Testis (tissue), 3 donors: ENCODE data around the gene TREH. TPM values are rescaled to one million over a fixed set of nuclear protein-coding genes. Genes with fewer than 3 reads are reported as not detected.

Experiments
- DNase-seq: peaks from one replicate; pipeline ENCODE4 v3.0.0-alpha.2; 2019
- H3K27ac ChIP-seq, 2 donors: fragments of 200-600 bp; sonication (generic); one replicate each; pipeline ENCODE4 v1.5.1; 2019
- H3K27me3 ChIP-seq: fragments of 200-600 bp; sonication (generic); one replicate; pipeline ENCODE4 v1.5.1; 2019
- H3K36me3 ChIP-seq: fragments of 200-600 bp; sonication (generic); one replicate; pipeline ENCODE4 v1.5.1; 2017; ENCODE audit warnings: low read depth; ENCODE audit errors: missing control alignments
- H3K4me1 ChIP-seq: fragments of 200-600 bp; sonication (generic); one replicate; pipeline ENCODE4 v1.5.1; 2019
- H3K4me3 ChIP-seq, 2 donors: fragments of 200-600 bp; sonication (generic); one replicate each; pipeline ENCODE4 v1.5.1; 2017 to 2019
- H3K9me3 ChIP-seq: fragments of 200-600 bp; sonication (generic); one replicate; pipeline ENCODE4 v1.5.1; 2017
- POLR2A ChIP-seq: fragments of 450-650 bp; IDR thresholded peaks from one replicate; pipeline ENCODE4 v1.6.1; 2017; ENCODE audit warnings: antibody characterized with exemption, mild to moderate bottlenecking, moderate library complexity
- WGBS, 2 donors: methylation state at CpG; one replicate each; pipeline ENCODE4 v1.1.5; 2018; 5-methylcytosine and 5-hydroxymethylcytosine counted together
- intact Hi-C: fragments of 100-400 bp; cut with DNase I; formaldehyde crosslinking; loops from one replicate; pipeline ENCODE4 v1.15.1; 2023; ENCODE audit warnings: low total_unique reads
- polyA plus RNA-seq: library from polyadenylated mRNA; stranded (reverse); fragments of 350-450 nt; fragmentation: Illumina TruSeq; extraction: RNeasy Lipid Tissue Mini Kit (QIAGEN cat#74804); gene quantifications from one replicate; pipeline ENCODE4 v1.2.3, GENCODE V29; 2014; ENCODE audit warnings: low read depth, low replicate concordance; ENCODE audit not compliant: insufficient read depth
- total RNA-seq, 2 donors: library from RNA; depleted of rRNA; stranded (reverse); fragments of >200 nt; gene quantifications; one replicate each; pipeline ENCODE4 v1.2.3, GENCODE V29; 2016
- TF ChIP-seq, protein P1 (sequence below), 3 experiments: fragments of 450-650 bp in 2 of 3; fragments of 200-600 bp in 1 of 3; sonication (generic) in 1 of 3; IDR thresholded peaks; one replicate each; pipeline ENCODE4 v1.5.1; 2016 to 2019; ENCODE audit warnings: antibody characterized with exemption in 3 of 3, mild to moderate bottlenecking in 2 of 3, moderate library complexity in 1 of 3

The TREH gene
- total and polyA plus RNA-seq, 3 donors from 2014 or later, result 0.62 to 4.0 (median 1.7) TPM

DNA sequence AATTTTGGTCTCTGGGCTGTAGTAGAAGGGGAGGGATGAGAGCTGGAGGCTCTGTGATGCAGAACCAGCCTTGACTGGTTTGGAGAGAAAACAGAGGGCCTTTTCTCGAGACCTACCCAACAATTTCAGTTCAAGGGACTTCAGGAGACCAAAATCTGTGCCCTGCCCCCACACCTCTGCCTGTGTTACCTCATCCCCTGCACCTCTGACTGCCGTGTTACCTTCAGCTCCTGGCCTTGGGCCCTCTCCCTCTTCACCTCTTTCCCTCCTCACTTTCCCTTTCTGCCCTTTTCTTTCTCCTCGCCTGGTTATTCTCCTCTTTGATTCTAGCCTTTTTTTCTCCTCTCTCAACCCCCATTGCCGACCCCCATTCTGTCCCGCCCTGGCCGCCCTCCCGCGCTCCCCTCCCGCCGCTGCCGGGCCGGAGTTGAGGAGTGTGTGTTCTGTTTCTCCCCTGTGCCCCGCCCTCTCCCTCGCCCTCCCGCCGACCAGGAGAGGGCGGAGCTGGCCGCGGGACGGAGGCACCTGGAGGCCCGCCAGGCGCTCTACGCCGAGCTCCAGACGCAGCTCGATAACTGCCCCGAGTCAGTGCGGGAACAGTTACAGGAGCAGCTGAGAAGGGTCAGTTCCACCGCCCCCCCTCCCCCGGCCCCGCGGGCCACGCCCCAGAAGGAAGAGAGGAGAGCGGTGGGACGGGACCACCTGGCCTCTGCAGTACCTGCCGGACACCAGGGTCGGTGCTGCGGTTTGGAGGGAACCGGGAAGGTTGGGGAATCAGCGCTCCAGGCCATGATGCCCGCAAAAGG lies 44.8 kb downstream of the TREH start:
- Histone ChIP-seq H3K4me1 (peaks cover 20% of the 10 kb centered on the region), H3K9me3 (no peaks in the 10 kb centered on the region), H3K4me3 (peak overlapping the region; percentile 40 to 54), H3K36me3 (no peaks in the 10 kb centered on the region), H3K27me3 (no peaks in the 10 kb centered on the region), H3K27ac (peak overlapping the region; percentile 28 to 87)
- peak; percentile 88 for DNase-seq
- intact Hi-C loops, result no loop called here
- WGBS, 2 donors, result 5 to 11% methylated on average over 35 to 41 of the region's 41 CpGs
- TF ChIP-seq, protein P1, sequence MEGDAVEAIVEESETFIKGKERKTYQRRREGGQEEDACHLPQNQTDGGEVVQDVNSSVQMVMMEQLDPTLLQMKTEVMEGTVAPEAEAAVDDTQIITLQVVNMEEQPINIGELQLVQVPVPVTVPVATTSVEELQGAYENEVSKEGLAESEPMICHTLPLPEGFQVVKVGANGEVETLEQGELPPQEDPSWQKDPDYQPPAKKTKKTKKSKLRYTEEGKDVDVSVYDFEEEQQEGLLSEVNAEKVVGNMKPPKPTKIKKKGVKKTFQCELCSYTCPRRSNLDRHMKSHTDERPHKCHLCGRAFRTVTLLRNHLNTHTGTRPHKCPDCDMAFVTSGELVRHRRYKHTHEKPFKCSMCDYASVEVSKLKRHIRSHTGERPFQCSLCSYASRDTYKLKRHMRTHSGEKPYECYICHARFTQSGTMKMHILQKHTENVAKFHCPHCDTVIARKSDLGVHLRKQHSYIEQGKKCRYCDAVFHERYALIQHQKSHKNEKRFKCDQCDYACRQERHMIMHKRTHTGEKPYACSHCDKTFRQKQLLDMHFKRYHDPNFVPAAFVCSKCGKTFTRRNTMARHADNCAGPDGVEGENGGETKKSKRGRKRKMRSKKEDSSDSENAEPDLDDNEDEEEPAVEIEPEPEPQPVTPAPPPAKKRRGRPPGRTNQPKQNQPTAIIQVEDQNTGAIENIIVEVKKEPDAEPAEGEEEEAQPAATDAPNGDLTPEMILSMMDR (IDR thresholded peaks at IDR 0.05), result peak in 1 of 3 experiments; percentile 16
- no peak for TF ChIP-seq POLR2A

DNA sequence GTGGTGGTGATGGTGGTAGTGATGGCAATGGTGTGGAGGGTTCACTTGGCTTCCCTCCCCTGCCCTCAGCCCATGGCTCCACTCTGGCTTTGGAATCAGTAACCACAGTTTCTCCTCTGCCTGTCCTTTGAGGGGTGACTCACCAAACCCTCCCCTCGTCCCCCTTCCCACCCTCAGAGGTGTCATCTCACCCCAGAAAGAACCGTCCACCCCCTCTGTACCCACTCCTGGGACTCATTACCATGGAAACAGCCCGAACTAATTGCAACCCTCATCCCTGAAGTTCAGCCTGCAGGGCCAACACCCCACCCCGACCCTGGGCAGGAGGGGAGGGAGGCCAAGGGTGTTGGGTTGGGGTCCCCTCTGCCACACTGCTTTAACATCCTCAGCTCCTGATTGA lies 45.5 kb downstream of the TREH start:
- no peak for TF ChIP-seq POLR2A
- TF ChIP-seq, protein P1 (IDR thresholded peaks at IDR 0.05), result no peak
- H3K27me3 ChIP-seq, result no peaks in the 10 kb centered on the region
- H3K4me1 ChIP-seq, result peaks cover 20% of the 10 kb centered on the region
- H3K36me3 ChIP-seq, result no peaks in the 10 kb centered on the region
- no peak overlapping the region for H3K4me3 ChIP-seq
- DNase-seq, result no peak
- intact Hi-C loops, result no loop called here
- H3K27ac ChIP-seq, result peak overlapping the region; percentile 28 to 87
- WGBS, 2 donors, result 51 to 80% methylated on average over 3 to 4 of the region's 4 CpGs
- no peaks in the 10 kb centered on the region for H3K9me3 ChIP-seq

DNA sequence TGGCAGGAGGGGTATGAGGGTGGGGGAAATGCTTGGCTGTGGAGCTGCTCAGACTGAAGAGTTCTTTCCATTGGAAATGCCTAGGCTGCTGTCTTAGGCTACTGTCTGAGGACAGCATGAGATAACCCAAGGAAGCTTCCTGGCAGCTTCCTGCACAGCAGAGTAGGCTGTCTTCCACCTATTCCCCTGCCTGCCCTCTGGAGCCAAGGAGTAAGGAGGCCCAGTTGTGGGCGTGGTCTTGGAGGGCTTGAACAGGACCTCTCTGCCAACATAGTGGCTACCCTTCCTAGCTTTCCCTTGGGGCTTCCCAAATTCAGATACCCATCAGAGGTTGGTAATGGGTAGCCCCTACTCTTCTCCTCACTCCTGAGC lies 46.1 kb downstream of the TREH start:
- intact Hi-C loops, result no loop called here

DNA sequence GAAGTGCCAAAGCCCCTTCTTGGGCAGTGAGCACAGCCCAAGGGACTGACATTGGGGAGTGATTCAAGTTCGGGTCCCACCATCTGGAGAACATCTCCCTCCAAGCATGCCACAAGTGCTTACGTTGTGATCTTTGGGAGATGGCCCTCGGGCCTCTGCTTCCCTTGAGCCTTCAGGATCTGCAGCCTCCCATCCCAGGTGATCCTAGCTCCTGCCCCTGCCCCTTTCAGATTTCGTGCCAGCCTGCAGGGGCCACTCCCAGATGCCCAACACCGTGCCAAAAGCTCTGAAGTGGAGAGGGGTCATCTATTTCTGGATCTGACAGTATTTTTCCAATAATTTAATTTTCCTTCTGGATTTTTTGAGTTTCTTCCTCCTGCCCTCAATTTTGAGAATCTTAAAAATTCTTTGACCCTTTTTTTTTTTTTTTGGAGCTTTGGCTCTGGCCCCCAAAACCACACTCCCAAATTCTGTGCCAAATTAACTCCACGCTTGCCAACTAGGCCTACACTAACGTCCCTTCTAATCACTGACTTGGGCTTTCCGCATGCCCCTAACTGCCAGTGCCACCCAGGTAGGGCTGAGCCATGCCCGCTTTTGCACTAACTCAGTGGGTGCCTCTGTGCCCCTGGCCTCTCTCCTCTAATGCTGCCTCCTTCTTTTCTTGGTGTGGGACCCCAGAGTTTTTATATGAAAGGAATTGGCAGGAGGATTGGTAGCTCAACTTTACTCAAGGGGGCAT lies 46.7 kb downstream of the TREH start:
- no peaks in the 10 kb centered on the region for H3K36me3 ChIP-seq
- H3K27ac ChIP-seq, result no peak overlapping the region
- no peak overlapping the region for H3K4me3 ChIP-seq
- 77 to 83% methylated on average over 9 of the region's 9 CpGs for WGBS, 2 donors
- no peak for DNase-seq
- no peaks in the 10 kb centered on the region for H3K27me3 ChIP-seq
- TF ChIP-seq, protein P1 (IDR thresholded peaks at IDR 0.05), result no peak
- no peak for TF ChIP-seq POLR2A
- H3K4me1 ChIP-seq, result peaks cover 20% of the 10 kb centered on the region
- H3K9me3 ChIP-seq, result no peaks in the 10 kb centered on the region
- intact Hi-C loops, result no loop called here

More for the DNA sequence above, 46.1 kb downstream of the TREH start:
- no peaks in the 10 kb centered on the region for H3K9me3 ChIP-seq
- no peak overlapping the region for H3K4me3 ChIP-seq
- H3K27ac ChIP-seq, result no peak overlapping the region
- H3K36me3 ChIP-seq, result no peaks in the 10 kb centered on the region
- peaks cover 20% of the 10 kb centered on the region for H3K4me1 ChIP-seq
- 78 to 86% methylated on average over 1 of the region's 1 CpG for WGBS, 2 donors
- no peak for TF ChIP-seq POLR2A
- TF ChIP-seq, protein P1 (IDR thresholded peaks at IDR 0.05), result no peak
- no peak for DNase-seq
- no peaks in the 10 kb centered on the region for H3K27me3 ChIP-seq
